Measurements from ENCODE around the gene FAT3.

FAT3 gene

DNA sequence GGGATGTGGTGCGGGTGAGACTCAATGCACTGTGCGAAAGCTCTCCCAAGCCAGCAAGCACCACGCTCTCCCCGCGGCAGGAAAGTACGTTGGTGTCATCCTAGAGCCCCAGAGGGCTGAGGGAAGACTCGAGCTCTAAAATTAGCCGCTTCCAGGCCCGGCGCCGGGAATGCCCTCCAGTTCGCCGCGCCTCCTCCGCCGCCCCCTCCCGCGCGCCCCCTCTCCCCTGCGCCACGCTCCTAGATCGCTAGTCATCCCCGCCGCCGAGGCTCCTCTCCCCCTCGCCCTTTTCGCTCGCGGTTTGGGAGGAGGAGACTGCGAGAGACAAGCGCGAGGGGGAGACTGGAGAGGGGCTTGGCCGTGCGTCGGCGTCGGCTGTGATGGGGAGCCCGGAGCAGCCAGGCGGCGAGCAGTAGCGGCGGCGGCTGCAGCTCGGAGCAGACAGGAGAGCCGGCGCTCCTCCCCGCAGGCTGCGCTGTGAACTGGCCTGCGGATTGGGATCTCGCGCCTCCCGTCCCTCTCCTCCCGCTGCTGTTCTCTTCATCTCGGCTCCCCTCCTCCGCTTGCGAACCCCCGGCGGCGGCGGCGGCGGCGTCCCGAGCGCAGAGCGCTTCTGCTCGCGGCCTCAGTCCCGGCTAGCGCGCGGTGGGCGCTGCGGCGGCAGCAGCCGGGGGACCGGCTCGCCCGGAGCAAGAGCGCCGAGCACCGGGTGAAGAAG, at the start of gene FAT3:
Gene FAT3, plus strand, starts transcription at position 412 of the 718 bp plus-strand sequence. CDS start 127,295 bp downstream, outside the sequence.
- DNase-seq (ENCODE audit: low spot score), result no peak

GRCh38 chr11:92179017-92179670, 45.5 kb upstream of the FAT3 start:
- DNase-seq (ENCODE audit: low spot score), result no peak

GRCh38 chr11:92180226-92180625, 44.4 kb upstream of the FAT3 start:
- DNase-seq (ENCODE audit: low spot score), result no peak

GRCh38 chr11:92180664-92181251, 43.9 kb upstream of the FAT3 start:
- no peak for DNase-seq (ENCODE audit: low spot score)

DNA sequence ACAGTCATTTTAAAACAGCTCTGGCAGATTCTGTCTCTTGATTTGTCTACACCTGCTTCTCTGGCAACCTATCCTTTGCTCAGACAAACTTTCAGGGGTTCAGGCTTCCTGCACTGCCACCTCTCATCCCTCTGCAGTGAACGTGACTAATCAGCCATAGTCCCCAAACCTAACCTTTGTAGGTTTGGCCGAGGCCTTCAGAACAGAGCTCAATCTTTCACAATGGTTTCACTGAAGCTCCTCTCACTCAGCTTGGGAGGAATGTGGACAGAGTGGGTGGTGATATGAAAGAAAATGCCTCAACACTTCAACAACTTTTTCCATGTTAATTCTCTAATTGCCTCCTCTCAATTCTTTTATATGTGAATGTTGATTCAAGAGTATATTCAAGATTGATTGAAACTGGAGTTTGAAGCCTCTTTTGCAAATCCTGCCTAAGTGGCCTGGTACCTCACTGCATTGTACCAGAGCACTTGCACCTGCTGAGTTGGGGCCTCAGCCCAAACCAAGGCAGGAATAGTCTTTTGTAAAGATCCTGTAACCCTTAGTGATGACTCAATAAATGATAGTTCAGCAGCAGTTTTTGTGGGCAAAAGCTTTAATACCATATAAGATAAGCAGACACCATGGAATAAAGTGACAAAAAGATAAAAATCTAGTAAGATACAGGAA, 33.9 kb upstream of the FAT3 start:
- DNase-seq (ENCODE audit: low spot score), result no peak

DNA sequence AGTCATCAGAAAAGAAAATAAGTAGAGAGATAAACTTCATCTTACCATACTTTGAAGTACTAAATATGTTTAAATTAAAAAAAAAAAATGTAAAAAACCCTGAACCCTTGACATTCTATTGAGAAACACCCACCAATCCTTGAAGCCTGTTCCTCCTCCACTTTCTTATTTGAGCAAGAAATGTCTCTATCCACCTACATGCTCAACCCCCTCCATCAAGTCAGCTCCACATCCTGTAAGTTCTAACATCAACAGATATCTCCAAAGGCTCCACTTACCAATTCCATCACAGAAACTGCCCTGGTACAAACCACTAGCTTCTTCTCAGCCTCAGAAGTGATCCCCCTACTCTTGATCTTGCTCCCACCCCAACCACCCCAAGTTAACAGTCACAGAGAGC, 32.5 kb upstream of the FAT3 start:
- DNase-seq (ENCODE audit: low spot score), result no peak

GRCh38 chr11:92198268-92198667, 26.4 kb upstream of the FAT3 start:
- no peak for DNase-seq (ENCODE audit: low spot score)

DNA sequence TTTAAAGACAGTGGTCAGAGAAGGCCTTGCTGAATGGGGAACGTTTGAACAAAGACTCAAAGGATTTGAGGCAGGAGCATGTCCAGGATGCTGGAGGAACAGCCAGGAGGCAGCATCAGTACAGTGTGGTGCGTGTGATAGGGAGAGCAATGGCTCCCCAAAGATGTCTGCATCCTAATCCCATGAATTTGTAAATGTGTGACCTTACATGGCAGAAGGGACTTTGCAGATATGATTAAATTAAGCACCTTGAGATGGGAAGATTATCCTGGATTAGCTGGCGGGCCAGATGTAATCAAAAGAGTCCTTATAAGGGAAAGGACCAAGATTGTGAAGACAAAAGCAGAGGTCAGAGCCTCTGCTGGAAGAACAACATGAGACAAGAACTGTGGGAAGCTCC, 24.6 kb upstream of the FAT3 start:
- no peak for DNase-seq (ENCODE audit: low spot score)

- no peak for DNase-seq (ENCODE audit: low spot score)
Measured at GRCh38 chr11:92204731-92205130, 19.9 kb upstream of the FAT3 start.

DNA sequence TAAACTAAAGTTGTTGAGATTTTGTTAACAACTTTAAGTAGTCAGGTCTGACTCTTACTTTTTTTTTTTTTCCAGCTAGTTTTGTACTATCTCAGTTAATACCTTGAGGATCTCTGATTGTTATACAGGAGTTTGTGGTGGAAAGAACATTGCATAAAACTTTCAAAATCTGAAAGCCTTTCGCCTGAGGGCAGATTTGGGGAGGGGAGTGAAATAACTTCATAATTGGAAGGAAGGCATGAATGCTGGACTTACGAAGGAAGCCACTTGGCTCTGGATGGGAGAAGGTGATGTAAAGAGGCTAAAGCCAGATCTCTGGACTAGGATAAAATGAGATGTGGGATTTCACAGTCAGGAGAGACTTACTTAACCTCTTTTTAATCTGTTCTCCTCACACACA, 18.2 kb upstream of the FAT3 start:
- no peak for DNase-seq (ENCODE audit: low spot score)

DNA sequence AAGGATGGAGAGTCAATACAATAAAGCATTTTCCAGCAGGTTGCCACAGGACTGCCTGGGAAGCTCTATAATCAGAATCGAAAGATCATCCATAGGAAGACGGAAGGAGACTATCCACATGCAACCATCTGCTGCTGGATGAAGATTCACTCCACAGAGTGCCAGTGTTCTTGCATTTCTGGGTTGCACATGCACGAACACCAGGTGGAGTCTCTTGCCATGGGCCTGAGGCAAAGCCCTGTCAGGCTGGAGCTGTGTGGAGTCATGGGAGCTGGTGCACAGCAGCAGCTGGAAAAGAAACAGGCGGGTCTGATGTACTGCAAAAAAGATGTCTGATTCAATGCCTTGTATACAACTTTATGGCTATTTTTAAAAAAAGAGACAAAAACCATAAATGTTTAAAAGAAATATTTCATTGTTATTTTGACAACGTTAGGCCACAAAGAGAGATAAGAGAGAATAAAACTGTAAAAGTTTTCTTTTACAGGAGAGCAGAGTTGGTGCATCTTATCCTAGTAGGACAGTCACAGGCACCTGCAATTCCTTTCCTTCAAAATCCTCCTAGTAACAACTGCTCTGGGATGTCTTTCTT, 12.9 kb upstream of the FAT3 start:
- DNase-seq (ENCODE audit: low spot score), result no peak

DNA sequence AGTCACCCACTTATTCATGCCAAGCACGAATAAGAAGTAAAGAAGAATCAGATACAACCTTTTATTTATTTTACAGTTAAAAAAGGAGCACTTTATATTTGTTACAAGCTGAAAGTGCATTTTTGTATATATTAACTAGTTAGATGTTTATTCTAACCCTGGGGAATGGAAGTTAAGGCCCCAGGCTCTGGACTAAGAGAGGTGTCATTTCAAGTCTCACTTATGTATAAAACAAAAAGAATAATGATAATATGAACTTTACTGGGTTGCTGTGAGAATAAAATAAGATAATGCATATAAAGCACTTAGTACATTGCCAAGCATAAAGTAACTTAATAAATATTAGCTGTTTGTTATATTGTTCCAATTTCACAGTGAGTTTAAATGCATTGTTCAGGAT, 12.1 kb upstream of the FAT3 start:
- DNase-seq (ENCODE audit: low spot score), result no peak

DNA sequence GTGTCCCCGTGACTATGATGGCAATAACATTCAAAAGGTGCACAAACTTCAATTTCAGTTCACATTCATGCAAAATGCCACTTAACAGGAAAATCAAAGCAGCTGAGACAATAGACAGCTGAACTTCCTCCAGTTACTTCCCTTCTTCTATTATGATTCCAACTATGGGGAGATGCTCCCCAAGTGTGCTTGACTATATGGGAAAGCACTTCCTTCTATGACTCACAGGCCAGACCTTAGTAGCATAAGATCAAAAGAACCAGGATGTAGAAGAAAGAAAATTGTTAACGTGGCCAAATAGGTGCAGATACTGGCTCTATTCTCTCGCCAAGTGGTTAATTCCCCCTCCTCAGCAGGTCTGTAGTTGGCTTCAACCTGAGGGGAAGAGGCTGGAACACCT, 7.8 kb upstream of the FAT3 start:
- no peak for DNase-seq (ENCODE audit: low spot score)

GRCh38 chr11:92219476-92219875, 5.1 kb upstream of the FAT3 start:
- no peak for DNase-seq (ENCODE audit: low spot score)

GRCh38 chr11:92222701-92223100, 1.9 kb upstream of the FAT3 start:
- no peak for DNase-seq (ENCODE audit: low spot score)

DNA sequence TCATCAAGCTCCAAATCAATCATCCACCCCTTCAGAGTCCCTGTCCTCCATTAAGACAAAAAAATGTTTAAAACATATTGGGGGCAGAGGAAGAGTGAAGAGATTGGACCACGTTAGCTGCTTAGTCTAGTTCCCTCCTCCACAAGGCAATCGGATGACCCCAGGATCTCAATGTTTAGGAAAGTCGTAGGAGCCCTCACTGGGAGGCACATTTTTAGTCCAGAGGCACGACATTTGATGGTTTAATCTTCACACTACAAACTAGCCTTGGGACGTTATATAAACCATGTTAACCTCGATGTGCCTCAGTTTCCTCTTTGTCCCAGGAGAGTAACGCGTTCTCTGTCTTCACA, 588 bp upstream of the FAT3 start:
- DNase-seq (ENCODE audit: low spot score), result no peak

GRCh38 chr11:92225125-92225567, 528 bp downstream of the FAT3 start:
- no peak for DNase-seq (ENCODE audit: low spot score)

GRCh38 chr11:92225568-92226330, 1.1 kb downstream of the FAT3 start:
- no peak for DNase-seq (ENCODE audit: low spot score)

GRCh38 chr11:92226331-92227229, 2.0 kb downstream of the FAT3 start:
- DNase-seq (ENCODE audit: low spot score), result no peak

DNA sequence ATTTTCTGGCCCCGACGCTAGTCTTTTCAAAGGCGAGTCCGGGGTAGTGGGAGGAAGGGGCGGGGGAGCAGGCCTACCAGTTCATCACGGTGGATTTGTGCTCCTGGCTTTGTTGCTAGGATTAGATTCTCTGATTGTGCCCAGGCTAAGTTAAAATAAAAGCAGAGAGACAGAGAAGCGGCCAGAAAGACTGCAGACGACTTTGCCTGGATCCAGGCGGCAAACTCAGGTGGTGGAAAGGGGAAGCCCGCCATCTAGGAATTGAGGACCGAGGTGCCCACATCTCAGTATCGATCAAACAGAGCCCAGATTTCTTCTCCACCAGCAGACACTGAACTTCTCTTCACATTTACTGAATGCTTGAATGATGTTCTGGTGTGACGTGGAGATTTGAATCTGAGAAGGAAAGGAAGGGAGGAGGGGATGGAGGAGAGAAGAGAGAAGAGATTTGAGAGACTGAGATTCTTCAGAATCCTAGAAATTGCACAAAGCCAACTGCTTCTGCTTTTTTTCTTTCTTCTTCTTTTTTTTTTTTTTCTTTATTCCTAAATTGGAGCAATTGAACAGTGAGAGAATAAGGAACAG, 2.7 kb downstream of the FAT3 start:
- DNase-seq (ENCODE audit: low spot score), result no peak
